ENCODE data around the gene DOCK11. TPM values are rescaled to one million over a fixed set of nuclear protein-coding genes. Genes with fewer than 3 reads are reported as not detected.

The DOCK11 gene
- total RNA-seq (2014; rRNA removed; shearing (Covaris generic)) = 24.9 and 27.0 TPM in 2 replicates
- total RNA-seq (2022) = 34.7 and 37.1 TPM in 2 replicates
- Bru-seq, nascent RNA = percentile 71 among the genes with signal in this experiment
- BruChase-seq, experiment 1, labeled RNA remaining after a 6-hour chase = percentile 71 among the genes with signal in this experiment
- BruChase-seq, experiment 2, labeled RNA remaining after a 2-hour chase = percentile 66 among the genes with signal in this experiment
- long read RNA-seq, full-length matches to known transcripts = 2 of 9 reads
- long read RNA-seq, partial matches to known transcripts = 2 of 9 reads
- long read RNA-seq, other reads (novel, unspliced or antisense) = 5 of 9 reads

GRCh38 chrX:118495061-118495921, at the start of gene DOCK11:
DOCK11 (plus strand) TSS chrX:118495815; CDS start chrX:118495972, 157 bp downstream.
- peaks cover 21% of the 10 kb centered on the region for H3K4me1 ChIP-seq (ENCODE audit: insufficient read depth, low read length, poor library complexity, severe bottlenecking)
- ChIA-PET CTCF (ENCODE audit: unreplicated experiment) (interaction anchor here (0.6 to 0.9 kb wide), 3 partner anchors 15 to 106 kb away, joined by 3 to 4 read pairs (median 3); no protein-coding TSS in a partner anchor), POLR2A (interaction anchor here (0.6 to 3.2 kb wide), 10 partner anchors 13 to 163 kb away, joined by 3 to 15 read pairs (median 4); no protein-coding TSS in a partner anchor)
- BruUV-seq (replicated peaks) = no TSS peak
- H3K9me2 ChIP-seq (ENCODE audit: insufficient read depth, low read length) = no peaks in the 10 kb centered on the region
- no peaks in the 10 kb centered on the region for H4K20me1 ChIP-seq (ENCODE audit: insufficient read depth, low read length)
- H3K4me3 ChIP-seq (ENCODE audit: low read depth, low read length, poor library complexity, severe bottlenecking) = peak within 1 kb of the TSS; percentile 91
- peak within 1 kb of the TSS; percentile 86 for H2AFZ ChIP-seq (ENCODE audit: low read length)
- intact Hi-C loops (cut with micrococcal nuclease; ENCODE audit: unreplicated experiment) = loop anchor here (2.0 to 5.0 kb wide), 2 partner anchors 107 to 148 kb away; partner anchors contain the start of gene WDR44
- peaks cover 35% of the 10 kb centered on the region for H3K79me2 ChIP-seq (ENCODE audit: insufficient read depth, low read depth, low read length)
- peak within 1 kb of the TSS; percentile 78 for H3K27ac ChIP-seq (ENCODE audit: low read depth, low read length, poor library complexity, severe bottlenecking)
- peak within 1 kb of the TSS; percentile 94 for H3K4me2 ChIP-seq (ENCODE audit: low read length)
- TF ChIP-seq EZH2phosphoT487 (IDR thresholded peaks at IDR 0.05; ENCODE audit: borderline replicate concordance, low read depth, low read length) = no peak
- no peak for TF ChIP-seq CTCF (conservative IDR thresholded peaks at IDR 0.05; ENCODE audit: low read length)
- H3K9me3 ChIP-seq (ENCODE audit: low read length) = no peaks in the 10 kb centered on the region
- DNase-seq (ENCODE audit: low spot score) = peak; percentile 90
- no peaks in the 10 kb centered on the region for H3K36me3 ChIP-seq (ENCODE audit: insufficient read depth, low read length)

- Histone ChIP-seq H4K20me1 (ENCODE audit: insufficient read depth, low read length) (no peaks in the 10 kb centered on the region), H3K9me2 (ENCODE audit: insufficient read depth, low read length) (no peaks in the 10 kb centered on the region), H3K4me1 (ENCODE audit: insufficient read depth, low read length, poor library complexity, severe bottlenecking) (no peaks in the 10 kb centered on the region), H2AFZ (ENCODE audit: low read length) (no peak overlapping the region), H3K79me2 (ENCODE audit: insufficient read depth, low read depth, low read length) (no peaks in the 10 kb centered on the region), H3K4me3 (ENCODE audit: low read depth, low read length, poor library complexity, severe bottlenecking) (no peak overlapping the region), H3K4me2 (ENCODE audit: low read length) (no peak overlapping the region), H3K27ac (ENCODE audit: low read depth, low read length, poor library complexity, severe bottlenecking) (no peak overlapping the region), H3K36me3 (ENCODE audit: insufficient read depth, low read length) (peaks cover 10% of the 10 kb centered on the region), H3K9me3 (ENCODE audit: low read length) (no peaks in the 10 kb centered on the region)
- no peak for TF ChIP-seq CTCF (conservative IDR thresholded peaks at IDR 0.05; ENCODE audit: low read length)
- no peak for TF ChIP-seq EZH2phosphoT487 (IDR thresholded peaks at IDR 0.05; ENCODE audit: borderline replicate concordance, low read depth, low read length)
- POLR2A ChIA-PET = no interaction called here
- no peak for DNase-seq (ENCODE audit: low spot score)
- intact Hi-C loops (cut with micrococcal nuclease; ENCODE audit: unreplicated experiment) = no loop called here
- no TSS peak for BruUV-seq (replicated peaks)
- CTCF ChIA-PET (ENCODE audit: unreplicated experiment) = no interaction called here
Measured at GRCh38 chrX:118448273-118448783, 47.3 kb upstream of the DOCK11 start.
